GM21381 (cell line): Measurements from ENCODE around the gene IL19.
"Not testable (repeated sequence)": the region's sequence is repeated elsewhere in the genome, so short reads cannot be mapped to it uniquely, and the experiment has no call there.

Experiments
- ATAC-seq: cut with Tn5 transposase; IDR thresholded peaks from one replicate; pipeline ENCODE4 v1.9.1; 2021; ENCODE audit warnings: mild to moderate bottlenecking, moderate library complexity; ENCODE audit not compliant: unreplicated experiment

Gene IL19

DNA sequence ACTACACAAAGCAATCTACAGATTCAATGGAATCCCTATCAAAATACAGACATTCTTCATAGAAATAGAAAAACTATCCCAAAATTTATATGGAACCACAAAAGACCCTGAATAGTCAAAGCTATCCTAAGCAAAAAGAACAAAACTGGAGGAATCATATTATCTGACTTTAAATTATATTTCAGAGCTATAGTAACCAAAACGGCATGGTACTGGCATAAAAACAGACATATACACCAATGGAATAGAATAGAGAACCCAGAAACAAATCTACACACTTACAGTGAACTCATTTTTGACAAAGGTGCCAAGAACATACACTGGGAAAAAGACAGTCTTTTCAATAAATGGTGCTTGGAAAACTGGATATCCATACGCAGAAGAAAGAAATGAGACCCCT lies 82.1 kb downstream of the IL19 start:
- ATAC-seq: not testable (repeated sequence)

DNA sequence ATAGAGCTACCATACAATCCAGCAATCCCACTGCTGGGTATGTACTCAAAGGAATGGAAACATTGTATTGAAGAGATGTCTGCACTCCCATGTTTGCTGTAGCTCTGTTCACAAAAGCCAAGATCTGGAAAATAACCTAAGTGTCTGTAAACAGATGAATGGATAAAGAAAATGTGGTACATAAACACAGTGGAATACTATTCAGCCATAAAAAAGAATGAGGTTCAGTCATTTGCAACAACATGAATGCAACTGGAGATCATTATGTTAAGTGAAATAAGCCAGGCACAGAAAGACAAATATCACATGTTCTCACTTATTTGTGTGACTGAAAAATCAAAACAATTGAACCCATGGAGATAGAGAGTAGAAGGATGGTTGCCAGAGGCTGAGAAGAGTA lies 83.1 kb downstream of the IL19 start:
- ATAC-seq: not testable (repeated sequence)

GRCh38 chr1:206854401-206855129 lies 84.0 kb downstream of the IL19 start:
- no peak for ATAC-seq

DNA sequence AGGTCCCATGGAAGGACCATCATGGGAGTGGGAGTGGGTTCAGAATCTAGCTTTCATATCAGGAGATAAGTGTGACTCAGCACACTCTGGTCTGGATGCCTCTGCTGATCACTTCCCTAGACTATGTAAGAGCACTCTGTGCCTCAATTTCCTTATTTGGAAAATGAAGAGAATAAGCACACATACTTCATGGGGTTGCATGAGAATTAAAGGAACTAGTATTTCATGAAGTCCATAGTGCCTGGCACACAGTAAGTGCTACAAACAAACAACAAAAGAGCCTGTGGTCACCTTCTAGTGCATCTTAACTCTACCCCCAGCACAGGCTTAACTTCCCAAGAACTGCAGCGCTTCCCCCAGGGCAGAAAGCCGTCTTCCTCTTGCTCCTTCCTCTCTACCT lies 85.3 kb downstream of the IL19 start:
- no peak for ATAC-seq

DNA sequence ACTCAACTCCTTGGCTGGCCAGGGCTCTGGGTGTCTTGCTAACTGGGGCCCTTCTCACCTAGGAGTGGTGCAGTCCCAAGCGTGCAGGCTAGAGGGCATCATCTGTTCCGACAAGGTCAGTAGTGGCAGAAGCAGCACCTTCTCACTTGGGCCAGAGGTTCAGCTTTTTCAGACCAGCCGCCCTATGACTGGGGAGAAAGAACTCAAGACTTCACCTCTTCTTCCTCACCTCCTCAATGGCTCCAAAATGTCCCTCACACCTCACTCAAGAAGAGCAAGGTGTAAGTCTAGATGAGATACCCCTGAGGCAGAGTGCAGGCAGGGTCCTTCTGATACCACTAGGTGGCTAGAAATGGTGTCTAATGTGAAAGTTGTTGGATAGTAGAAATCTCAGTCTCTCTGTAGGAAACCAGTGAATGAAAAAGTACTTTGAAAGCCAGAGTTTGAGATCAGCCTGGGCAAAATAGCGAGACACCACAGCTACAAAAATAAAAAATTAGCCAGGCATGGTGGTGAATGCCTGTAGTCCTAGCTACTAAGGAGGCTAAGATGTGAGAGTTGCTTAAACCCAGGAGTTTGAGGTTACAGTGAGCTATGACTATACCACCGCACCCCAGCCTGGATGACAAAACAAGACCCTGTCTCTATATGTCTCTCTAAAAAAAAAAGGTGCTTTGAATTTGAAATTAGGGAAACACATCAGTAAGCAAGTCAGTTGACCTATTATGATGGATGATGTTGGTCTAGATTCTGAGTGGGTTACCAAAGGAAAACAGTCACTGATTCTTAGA lies 86.3 kb downstream of the IL19 start:
- ATAC-seq: no peak

GRCh38 chr1:206859082-206859521 lies 88.5 kb downstream of the IL19 start:
- no peak for ATAC-seq

DNA sequence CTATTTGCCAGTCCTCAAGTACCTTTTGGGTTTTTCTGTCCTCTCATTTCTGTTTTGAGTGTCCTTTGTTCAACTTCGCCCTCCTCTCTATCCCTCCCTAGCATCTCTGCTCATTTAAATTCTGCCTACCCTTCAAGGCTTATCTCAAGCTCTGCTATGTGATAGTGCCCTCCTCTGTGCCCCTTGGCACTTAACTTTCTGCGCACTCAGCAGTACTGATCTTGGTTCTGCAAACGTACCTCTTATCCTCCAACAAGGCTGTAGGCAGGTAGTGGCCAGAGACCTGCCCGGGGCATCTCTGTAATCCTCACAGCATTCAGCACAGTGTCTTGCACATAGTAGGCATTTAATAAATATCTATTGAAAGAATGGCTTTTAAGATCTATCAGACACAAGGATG lies 89.6 kb downstream of the IL19 start:
- no peak for ATAC-seq

DNA sequence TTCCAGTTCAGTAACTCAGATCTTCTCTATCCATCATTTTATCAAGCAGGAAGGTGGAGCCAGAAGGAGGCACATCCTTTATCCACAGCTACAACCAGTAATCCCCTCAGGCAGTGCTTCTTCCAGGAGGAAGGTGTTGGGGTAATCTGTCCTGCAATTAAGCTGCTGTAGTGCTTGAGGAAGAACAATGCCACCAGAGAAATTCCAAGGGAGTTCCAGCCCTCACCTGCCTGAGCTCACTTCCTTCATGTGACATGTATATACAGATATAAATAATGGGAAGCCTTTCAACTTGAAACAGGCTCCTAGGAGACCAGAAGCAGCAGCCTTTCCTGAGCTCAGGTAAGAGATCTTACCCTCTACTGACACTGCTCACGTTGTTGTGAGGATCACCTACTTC lies 92.7 kb downstream of the IL19 start:
- no peak for ATAC-seq

GRCh38 chr1:206864939-206865671 lies 94.5 kb downstream of the IL19 start, which contains the start of gene IL20:
Gene IL20, plus strand, starts transcription at chr1:206865623. Its CDS starts 230 bp downstream, at chr1:206865853.
- no peak for ATAC-seq

GRCh38 chr1:206866062-206866461 lies 95.5 kb downstream of the IL19 start:
- no peak for ATAC-seq

DNA sequence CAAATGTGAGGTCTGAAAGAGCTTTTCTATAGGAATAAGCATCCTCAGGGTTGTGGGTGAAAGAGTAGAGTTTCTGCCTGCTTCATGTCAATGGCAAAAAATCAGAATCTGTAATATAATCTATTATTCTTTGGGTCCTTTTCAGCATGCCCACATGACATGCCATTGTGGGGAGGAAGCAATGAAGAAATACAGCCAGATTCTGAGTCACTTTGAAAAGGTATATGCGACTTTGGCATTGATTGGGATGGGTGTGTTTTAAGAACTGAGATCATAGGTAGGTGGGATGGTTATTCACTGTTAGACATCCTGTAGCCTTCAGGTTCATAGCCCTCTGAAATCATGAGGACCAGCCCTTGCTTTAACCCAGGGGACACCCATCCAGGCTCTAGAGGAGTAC lies 96.7 kb downstream of the IL19 start:
- ATAC-seq: no peak

- no peak for ATAC-seq
These were observed 97.1 kb downstream of the IL19 start for GRCh38 chr1:206867716-206868115.

- ATAC-seq: no peak
These were observed 97.7 kb downstream of the IL19 start for GRCh38 chr1:206868264-206868663.

DNA sequence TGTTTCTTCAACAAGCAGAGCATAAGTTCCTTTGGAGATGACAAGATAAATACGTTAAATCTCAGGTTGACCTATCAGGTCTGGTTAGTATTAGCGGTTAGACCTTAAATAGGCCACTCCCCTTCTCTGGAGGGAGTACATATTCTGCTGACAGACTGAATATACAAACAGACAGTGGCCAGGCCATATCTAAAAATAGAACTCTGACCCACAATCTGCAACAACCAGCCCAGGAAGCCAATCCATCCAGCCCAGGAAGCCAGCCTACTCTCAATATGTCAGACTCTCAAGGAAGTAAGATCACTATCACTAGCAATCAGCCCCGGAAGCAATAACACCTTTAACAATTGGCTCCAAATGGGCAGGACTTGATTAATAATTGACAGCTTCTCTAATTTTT lies 101.6 kb downstream of the IL19 start:
- ATAC-seq: no peak

DNA sequence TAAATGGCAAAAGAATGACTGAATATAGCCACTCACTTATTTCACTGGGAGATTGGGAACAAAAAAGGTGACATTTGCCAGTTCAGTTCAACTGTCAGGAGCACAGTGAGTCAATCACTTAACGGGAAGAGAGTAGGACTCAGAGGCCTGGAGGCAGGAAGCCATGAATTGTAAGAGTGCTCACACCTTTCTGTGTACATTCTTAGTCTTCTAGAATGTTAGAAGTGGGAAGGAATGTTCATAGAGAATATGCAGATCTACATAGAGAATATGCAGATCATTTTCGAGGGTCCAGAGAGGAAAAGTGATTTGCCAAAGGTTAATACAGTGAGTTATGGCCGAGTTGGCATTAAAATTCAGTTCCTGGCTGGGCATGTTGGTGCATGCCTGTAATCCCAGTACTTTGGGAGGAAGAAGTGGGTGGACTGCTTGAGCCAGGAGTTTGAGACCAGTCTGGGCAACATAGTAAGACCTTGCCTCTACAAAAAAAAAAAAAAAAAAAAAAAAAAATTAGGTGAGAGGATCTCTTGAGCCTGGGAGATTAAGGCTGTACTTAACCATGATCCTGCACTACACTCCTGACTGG lies 103.1 kb downstream of the IL19 start:
- ATAC-seq: no peak

GRCh38 chr1:206875752-206876377 lies 105.3 kb downstream of the IL19 start:
- ATAC-seq: no peak

- ATAC-seq: no peak
These were observed 107.9 kb downstream of the IL19 start for GRCh38 chr1:206878456-206878855.

GRCh38 chr1:206880314-206880713 lies 109.7 kb downstream of the IL19 start:
- ATAC-seq: no peak

DNA sequence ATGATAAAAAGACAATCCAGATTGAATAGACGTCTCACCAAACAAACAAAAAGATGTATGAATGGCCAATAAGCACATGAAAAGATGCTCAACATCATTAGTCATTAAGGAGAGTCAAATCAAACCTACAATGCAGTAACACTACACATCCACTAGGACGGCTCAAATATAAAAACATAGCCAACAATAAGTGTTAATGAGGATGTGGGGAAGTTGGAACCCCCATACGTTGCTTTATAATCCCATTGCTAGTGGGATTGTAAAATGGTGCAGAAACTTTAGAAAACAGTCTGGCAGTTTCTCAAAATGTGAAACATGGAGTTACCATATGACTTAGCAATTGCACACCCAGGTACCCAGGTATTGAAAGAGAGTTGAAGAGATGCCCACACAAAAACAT lies 112.0 kb downstream of the IL19 start:
- ATAC-seq: no peak

DNA sequence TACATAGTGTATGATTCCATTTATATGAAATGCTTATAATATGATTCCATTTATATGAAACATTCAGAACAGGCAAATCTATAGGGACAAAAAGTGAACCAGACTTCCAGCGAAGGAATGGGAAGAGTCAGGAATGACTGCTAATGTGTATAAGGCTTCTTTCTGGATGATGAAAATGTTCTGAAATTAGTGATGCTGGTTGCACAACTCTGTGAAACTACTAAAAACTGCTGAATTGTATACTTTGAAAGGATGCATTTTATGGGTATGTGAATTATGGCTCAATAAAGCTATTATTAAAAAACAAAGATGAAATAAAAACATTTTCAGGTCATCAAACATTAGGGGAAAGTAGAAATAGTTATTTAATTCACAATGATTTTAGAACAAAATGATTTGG lies 112.6 kb downstream of the IL19 start:
- ATAC-seq: no peak

GRCh38 chr1:206883876-206884275 lies 113.3 kb downstream of the IL19 start:
- ATAC-seq: no peak
